OCI-LY3 (cell line): ENCODE measurements around the gene CORO2B.

Experiments used
- EZH2phosphoT487 ChIP-seq: fragments of 200-600 bp; shearing (Covaris generic); IDR thresholded peaks from 2 replicates; pipeline ENCODE4 v1.6.1; 2018; ENCODE audit warnings: antibody characterized with exemption, mixed run types, low read depth
- TF ChIP-seq, protein P1 (sequence below): fragments of 200-600, 300-600 bp; sonication (generic); IDR thresholded peaks from 2 replicates; pipeline ENCODE4 v1.5.1; 2014; ENCODE audit warnings: antibody characterized with exemption, low read length, low read depth

GRCh38 chr15:68707386-68707785 lies 128.6 kb downstream of the CORO2B start:
- TF ChIP-seq, protein P1, sequence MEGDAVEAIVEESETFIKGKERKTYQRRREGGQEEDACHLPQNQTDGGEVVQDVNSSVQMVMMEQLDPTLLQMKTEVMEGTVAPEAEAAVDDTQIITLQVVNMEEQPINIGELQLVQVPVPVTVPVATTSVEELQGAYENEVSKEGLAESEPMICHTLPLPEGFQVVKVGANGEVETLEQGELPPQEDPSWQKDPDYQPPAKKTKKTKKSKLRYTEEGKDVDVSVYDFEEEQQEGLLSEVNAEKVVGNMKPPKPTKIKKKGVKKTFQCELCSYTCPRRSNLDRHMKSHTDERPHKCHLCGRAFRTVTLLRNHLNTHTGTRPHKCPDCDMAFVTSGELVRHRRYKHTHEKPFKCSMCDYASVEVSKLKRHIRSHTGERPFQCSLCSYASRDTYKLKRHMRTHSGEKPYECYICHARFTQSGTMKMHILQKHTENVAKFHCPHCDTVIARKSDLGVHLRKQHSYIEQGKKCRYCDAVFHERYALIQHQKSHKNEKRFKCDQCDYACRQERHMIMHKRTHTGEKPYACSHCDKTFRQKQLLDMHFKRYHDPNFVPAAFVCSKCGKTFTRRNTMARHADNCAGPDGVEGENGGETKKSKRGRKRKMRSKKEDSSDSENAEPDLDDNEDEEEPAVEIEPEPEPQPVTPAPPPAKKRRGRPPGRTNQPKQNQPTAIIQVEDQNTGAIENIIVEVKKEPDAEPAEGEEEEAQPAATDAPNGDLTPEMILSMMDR, result no peak
- no peak for TF ChIP-seq EZH2phosphoT487
